Esophagus squamous epithelium (tissue), 5 donors: Measurements from ENCODE around the gene RRAD. TPM values are rescaled to one million over a fixed set of nuclear protein-coding genes. Genes with fewer than 3 reads are reported as not detected.

Source experiments
- DNase-seq: peaks from one replicate; lab custom pipeline; 2025; lab: John Stamatoyannopoulos, UW
- H3K27ac ChIP-seq, 4 donors: fragments of 200-600 bp; sonication (generic); one replicate each; pipeline ENCODE4 v1.5.1; 2016 to 2019; ENCODE audit warnings: mild to moderate bottlenecking in 1 of 4
- H3K27me3 ChIP-seq, 4 donors: fragments of 200-600 bp; sonication (generic); 1 replicate in 3 of 4; 2 replicates in 1 of 4; pipeline versions ENCODE4 v1.5.1 to v1.6.0; 2017 to 2021; ENCODE audit warnings: antibody characterized with exemption in 1 of 4
- H3K36me3 ChIP-seq, 3 donors: fragments of 200-600 bp; sonication (generic); one replicate each; pipeline ENCODE4 v1.5.1; 2016 to 2019
- H3K4me1 ChIP-seq, 3 donors: fragments of 200-600 bp; sonication (generic); one replicate each; pipeline ENCODE4 v1.5.1; 2017 to 2019
- H3K4me3 ChIP-seq, 4 donors: fragments of 200-600 bp; sonication (generic); 1 replicate in 3 of 4; 2 replicates in 1 of 4; pipeline ENCODE4 v1.5.1; 2016 to 2019; ENCODE audit warnings: mild to moderate bottlenecking in 2 of 4, moderate library complexity in 1 of 4
- H3K9me3 ChIP-seq, 3 donors: fragments of 200-600 bp; sonication (generic); one replicate each; pipeline ENCODE4 v1.5.1; 2016 to 2019
- CTCF ChIP-seq, 6 experiments: fragments of 450-650 bp in 4 of 6; fragments of 200-600 bp in 2 of 6; sonication (generic) in 2 of 6; IDR thresholded peaks; one replicate each; pipeline ENCODE4 v1.5.1; 2016 to 2019; ENCODE audit warnings: antibody characterized with exemption in 6 of 6, mild to moderate bottlenecking in 4 of 6, moderate library complexity in 4 of 6
- POLR2A ChIP-seq, 4 donors: fragments of 450-650 bp; IDR thresholded peaks; one replicate each; pipeline ENCODE4 v1.6.1; 2017; ENCODE audit warnings: antibody characterized with exemption in 4 of 4, mild to moderate bottlenecking in 4 of 4, moderate library complexity in 3 of 4
- WGBS, 2 donors: methylation state at CpG; one replicate each; pipeline ENCODE4 v1.1.5; 2018; 5-methylcytosine and 5-hydroxymethylcytosine counted together
- intact Hi-C: fragments of 100-400 bp; cut with DNase I; formaldehyde crosslinking; loops from one replicate; pipeline ENCODE4 v1.15.0; 2022
- total RNA-seq, 4 donors: library from RNA; depleted of rRNA; stranded (reverse); fragments of >200 nt; gene quantifications; one replicate each; pipeline ENCODE4 v1.1.0, GENCODE V29; 2016
- donor health status: DM: yes; HTN: yes; CAD: no.

RRAD gene
- total RNA-seq, 4 donors from 2014 or later = 68.7 to 208 (median 129) TPM

- Histone ChIP-seq H3K4me3 (no peak overlapping the region), H3K36me3 (no peaks in the 10 kb centered on the region), H3K27me3 (peaks cover 0 to 15% (median 0%) of the 10 kb centered on the region in 4 donors), H3K27ac (peak overlapping the region in 3 of 4 donors; percentile 11 to 68 (median 48)), H3K4me1 (peaks cover 0 to 41% (median 10%) of the 10 kb centered on the region in 3 donors), H3K9me3 (no peaks in the 10 kb centered on the region)
- intact Hi-C loops = no loop called here
- TF ChIP-seq CTCF (IDR thresholded peaks at IDR 0.05) (peak; percentile 84 to 90 (median 86)), POLR2A (IDR thresholded peaks at IDR 0.05) (no peak)
- WGBS, 2 donors = 8 to 15% methylated on average over 7 to 8 of the region's 8 CpGs
- no peak for DNase-seq
Observed at GRCh38 chr16:66954097-66954659, 28.8 kb upstream of the RRAD start.

GRCh38 chr16:66953462-66954096, 28.2 kb upstream of the RRAD start:
- Histone ChIP-seq H3K4me1 (peaks cover 5 to 46% (median 16%) of the 10 kb centered on the region in 3 donors), H3K9me3 (no peaks in the 10 kb centered on the region), H3K4me3 (no peak overlapping the region), H3K27ac (peak overlapping the region in 3 of 4 donors; percentile 11 to 68 (median 57)), H3K27me3 (peaks cover 0 to 18% (median 0%) of the 10 kb centered on the region in 4 donors), H3K36me3 (no peaks in the 10 kb centered on the region)
- intact Hi-C loops = no loop called here
- TF ChIP-seq POLR2A (IDR thresholded peaks at IDR 0.05) = no peak
- no peak for TF ChIP-seq CTCF (IDR thresholded peaks at IDR 0.05)
- WGBS, 2 donors = 60 to 65% methylated on average over 10 of the region's 10 CpGs
- no peak for DNase-seq

- DNase-seq = no peak
- Histone ChIP-seq H3K36me3 (no peaks in the 10 kb centered on the region), H3K4me3 (no peak overlapping the region), H3K4me1 (peaks cover 11 to 56% (median 22%) of the 10 kb centered on the region in 3 donors), H3K9me3 (no peaks in the 10 kb centered on the region), H3K27ac (peak overlapping the region in 2 of 4 donors; percentile 57 to 68), H3K27me3 (peaks cover 0 to 18% (median 0%) of the 10 kb centered on the region in 4 donors)
- WGBS, 2 donors = 78 to 89% methylated on average over 7 of the region's 7 CpGs
- intact Hi-C loops = no loop called here
- TF ChIP-seq POLR2A (IDR thresholded peaks at IDR 0.05) (no peak), CTCF (IDR thresholded peaks at IDR 0.05) (no peak)
Observed at GRCh38 chr16:66952430-66953110, 27.2 kb upstream of the RRAD start.

- Histone ChIP-seq H3K36me3 (no peaks in the 10 kb centered on the region), H3K9me3 (no peaks in the 10 kb centered on the region), H3K27me3 (peaks cover 0 to 18% (median 0%) of the 10 kb centered on the region in 4 donors), H3K4me1 (peaks cover 14 to 67% (median 22%) of the 10 kb centered on the region in 3 donors), H3K27ac (no peak overlapping the region), H3K4me3 (no peak overlapping the region)
- no peak for DNase-seq
- intact Hi-C loops = no loop called here
- TF ChIP-seq CTCF (IDR thresholded peaks at IDR 0.05) = no peak
- no peak for TF ChIP-seq POLR2A (IDR thresholded peaks at IDR 0.05)
- 73% methylated on average over 4 of the region's 4 CpGs for WGBS, 2 donors
Observed at GRCh38 chr16:66950971-66951790, 25.8 kb upstream of the RRAD start.
